HS-5 (cell line): ENCODE data around the gene ZBED6.
"Not testable (repeated sequence)": the region's sequence is repeated elsewhere in the genome, so short reads cannot be mapped to it uniquely, and the experiment has no call there.

Experiments used
- DNase-seq: peaks from one replicate; pipeline ENCODE4 v3.0.0-alpha.2; 2012; ENCODE audit warnings: low read depth

Gene ZBED6, protein sequence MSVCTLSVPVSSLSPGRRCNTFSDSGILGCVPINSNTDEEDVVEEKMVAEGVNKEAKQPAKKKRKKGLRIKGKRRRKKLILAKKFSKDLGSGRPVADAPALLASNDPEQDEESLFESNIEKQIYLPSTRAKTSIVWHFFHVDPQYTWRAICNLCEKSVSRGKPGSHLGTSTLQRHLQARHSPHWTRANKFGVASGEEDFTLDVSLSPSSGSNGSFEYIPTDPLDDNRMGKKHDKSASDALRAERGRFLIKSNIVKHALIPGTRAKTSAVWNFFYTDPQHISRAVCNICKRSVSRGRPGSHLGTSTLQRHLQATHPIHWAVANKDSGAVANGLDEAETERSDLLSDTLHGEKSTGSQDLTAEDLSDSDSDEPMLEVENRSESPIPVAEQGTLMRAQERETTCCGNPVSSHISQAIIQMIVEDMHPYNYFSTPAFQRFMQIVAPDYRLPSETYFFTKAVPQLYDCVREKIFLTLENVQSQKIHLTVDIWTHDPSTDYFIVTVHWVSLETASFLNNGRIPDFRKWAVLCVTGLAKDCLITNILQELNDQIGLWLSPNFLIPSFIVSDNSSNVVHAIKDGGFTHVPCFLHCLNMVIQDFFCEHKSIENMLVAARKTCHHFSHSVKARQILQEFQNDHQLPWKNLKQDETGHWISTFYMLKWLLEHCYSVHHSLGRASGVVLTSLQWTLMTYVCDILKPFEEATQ (N-terminal part only)

GRCh38 chr1:203795441-203796235, at the start of gene ZBED6, which contains the start of gene ZC3H11A:
Gene ZBED6 (plus strand): TSS chr1:203795623. CDS start chr1:203797523, 1,900 bp downstream.
Gene ZC3H11A (plus strand): TSS chr1:203795623. CDS start chr1:203817071, 21,448 bp downstream.
- DNase-seq: peak; percentile 93

DNA sequence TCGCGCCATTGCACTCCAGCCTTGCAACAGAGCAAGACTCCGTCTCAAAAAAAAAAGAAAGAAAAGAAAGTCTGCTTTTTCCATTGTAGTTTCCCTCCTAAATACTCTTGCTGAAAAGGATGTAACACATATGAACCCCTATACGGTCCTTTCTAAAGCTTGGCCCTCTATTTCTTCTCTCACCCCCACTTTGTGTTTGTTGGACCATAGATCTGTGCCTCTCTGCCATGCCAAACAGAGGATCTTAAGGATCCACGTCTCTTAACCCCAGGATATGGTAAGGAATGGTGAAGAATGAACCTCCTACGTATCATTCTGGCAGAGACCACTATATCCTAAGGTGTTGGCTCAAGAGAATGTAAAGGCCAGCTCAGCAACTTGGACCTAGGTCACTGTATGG, 49.1 kb upstream of the ZBED6 start:
- DNase-seq: no peak

DNA sequence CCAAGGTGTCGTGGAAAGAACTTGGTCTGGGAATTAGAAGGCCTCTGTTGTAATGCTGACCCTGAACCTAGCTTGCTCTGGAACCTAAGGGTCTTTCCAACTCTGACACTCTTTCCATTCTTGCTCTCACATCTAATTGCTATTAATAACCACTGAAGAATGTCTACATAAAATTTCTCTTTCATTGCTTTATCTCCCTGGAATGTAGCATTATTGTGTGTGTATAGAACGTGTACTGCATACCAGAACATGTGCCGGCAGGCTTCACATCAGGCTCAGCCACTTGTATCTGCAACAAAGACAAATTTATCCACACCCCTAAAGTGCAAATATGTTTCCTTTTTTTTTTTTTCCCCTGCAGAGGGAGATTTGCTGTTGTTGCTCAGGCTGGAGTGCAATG, 44.4 kb upstream of the ZBED6 start:
- DNase-seq: no peak

GRCh38 chr1:203751618-203752361, 43.6 kb upstream of the ZBED6 start:
- DNase-seq: not testable (repeated sequence)

DNA sequence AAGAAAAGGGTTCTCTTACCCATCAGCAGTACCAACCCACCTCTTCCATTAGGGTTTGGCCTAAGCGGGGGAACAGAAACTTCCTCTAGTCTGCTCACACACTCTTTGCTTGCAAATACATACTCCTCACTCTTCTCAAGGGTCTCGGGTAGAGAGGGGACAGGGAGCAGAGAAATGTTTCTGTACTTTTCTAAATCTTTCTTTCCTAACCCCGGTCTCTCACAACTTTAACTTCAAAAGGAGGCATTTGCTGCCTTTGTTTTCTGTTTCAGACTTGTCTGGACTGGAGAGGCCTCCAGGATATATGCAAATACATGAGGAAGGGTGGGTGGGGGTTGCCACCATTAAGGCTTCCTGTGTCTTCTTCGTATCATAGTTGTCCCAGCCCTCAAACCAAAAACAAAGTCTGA, 41.0 kb upstream of the ZBED6 start:
- no peak for DNase-seq

GRCh38 chr1:203756036-203756435, 39.4 kb upstream of the ZBED6 start:
- DNase-seq: no peak

DNA sequence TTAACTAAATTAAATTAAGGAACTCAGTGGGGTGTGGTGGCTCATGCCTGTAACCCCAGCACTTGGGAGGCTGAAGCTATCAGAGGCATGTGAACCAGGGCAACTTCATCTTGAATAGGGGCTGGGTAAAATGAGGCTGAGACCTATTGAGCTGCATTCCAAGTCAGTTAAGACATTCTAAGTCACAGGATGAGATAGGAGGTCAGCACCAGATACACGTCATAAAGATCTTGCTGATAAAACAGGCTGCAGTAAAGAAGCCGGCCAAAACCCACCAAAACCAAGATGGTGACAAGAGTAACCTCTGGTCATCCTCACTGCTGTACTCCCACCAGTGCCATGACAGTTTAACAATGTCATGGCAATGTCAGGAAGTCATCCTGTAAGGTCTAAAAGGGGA, 36.7 kb upstream of the ZBED6 start:
- not testable (repeated sequence) for DNase-seq

GRCh38 chr1:203760506-203760905, 34.9 kb upstream of the ZBED6 start:
- no peak for DNase-seq

GRCh38 chr1:203761958-203762357, 33.5 kb upstream of the ZBED6 start:
- DNase-seq: not testable (repeated sequence)

GRCh38 chr1:203763505-203763904, 31.9 kb upstream of the ZBED6 start:
- no peak for DNase-seq

GRCh38 chr1:203764105-203765028, 31.1 kb upstream of the ZBED6 start:
- no peak for DNase-seq

- DNase-seq: no peak
These were observed 30.2 kb upstream of the ZBED6 start, which contains the start of gene LAX1 for GRCh38 chr1:203765029-203765837. Gene LAX1 (plus strand): TSS chr1:203765183. CDS start chr1:203765566, 383 bp downstream.

GRCh38 chr1:203768256-203768655, 27.2 kb upstream of the ZBED6 start:
- no peak for DNase-seq

DNA sequence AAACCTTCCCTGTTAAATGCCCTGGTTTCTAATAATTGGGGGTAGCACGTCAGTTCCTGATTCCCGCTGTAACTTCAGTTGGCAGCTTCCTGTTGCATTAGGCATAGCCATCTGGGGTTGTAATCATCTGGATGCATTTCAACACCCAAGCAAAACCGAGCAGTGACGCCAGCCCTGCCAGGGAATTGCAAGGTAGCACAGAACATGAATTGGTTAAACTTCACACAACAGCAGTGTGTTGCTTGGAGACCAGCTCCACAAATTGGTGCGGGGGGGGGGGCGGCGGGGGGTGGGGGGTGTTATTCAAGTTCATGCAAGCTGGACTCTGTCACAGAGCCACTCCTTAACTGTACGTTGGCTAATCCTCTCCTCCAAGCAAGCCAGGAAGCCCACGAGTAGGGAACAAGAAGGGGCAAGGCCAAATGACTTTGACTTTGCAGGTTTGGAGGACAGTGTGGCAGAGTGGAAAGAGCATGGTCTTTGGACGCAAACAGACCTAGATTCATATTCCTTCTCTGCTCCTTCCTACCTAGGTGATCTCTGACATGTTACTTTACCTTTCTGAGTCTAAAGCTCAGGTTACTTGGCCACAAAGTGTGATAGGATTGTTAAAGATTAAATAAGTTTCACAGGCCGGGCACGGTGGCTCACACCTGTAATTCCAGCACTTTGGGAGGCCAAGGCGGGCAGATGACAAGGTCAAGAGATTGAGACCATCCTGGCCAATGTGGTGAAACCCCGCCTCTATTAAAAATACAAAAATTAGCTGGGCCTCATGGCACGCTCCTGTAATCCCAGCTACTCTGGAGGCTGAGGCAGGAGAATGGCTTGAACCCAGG, 25.7 kb upstream of the ZBED6 start:
- DNase-seq: peak; percentile 69

DNA sequence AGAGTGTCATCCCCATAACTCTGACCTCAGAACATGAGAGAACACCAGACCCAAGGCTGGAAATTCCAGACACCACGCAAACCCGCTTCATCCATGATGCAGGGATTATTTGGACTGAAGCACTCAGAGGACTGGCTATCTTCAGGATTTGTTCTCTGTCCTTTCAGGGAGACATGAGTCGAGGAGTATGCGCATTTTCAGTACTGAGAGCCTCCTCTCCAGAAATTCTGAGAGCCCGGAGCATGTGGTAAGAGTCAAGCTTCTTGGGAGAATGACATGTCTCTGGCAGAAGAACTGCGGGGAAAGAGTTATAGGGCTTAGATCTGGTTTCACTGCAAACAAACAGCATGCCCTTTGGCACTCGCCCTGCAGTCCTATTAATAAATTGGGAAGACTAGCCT, 23.5 kb upstream of the ZBED6 start:
- no peak for DNase-seq

DNA sequence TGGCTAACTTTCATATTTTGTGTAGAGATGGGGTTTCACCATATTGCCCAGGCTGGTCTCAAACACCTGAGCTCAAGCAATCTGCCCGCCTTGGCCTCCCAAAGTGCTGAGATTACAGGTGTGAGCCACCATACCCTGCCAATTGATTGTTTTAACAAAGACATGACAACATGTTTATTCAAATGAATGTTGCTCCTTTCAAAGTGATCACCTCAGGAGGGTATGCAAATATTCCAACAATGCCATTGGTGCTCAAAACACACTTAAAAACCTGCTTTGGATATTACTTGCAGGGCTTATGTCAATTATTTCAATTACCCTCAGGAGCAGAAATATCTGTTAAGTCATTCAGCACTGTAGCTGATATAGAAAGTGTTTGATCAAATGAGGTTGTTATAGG, 22.6 kb upstream of the ZBED6 start:
- DNase-seq: no peak

- no peak for DNase-seq
These were observed 18.8 kb upstream of the ZBED6 start for GRCh38 chr1:203776636-203777035.

GRCh38 chr1:203777596-203777995, 17.8 kb upstream of the ZBED6 start:
- no peak for DNase-seq

DNA sequence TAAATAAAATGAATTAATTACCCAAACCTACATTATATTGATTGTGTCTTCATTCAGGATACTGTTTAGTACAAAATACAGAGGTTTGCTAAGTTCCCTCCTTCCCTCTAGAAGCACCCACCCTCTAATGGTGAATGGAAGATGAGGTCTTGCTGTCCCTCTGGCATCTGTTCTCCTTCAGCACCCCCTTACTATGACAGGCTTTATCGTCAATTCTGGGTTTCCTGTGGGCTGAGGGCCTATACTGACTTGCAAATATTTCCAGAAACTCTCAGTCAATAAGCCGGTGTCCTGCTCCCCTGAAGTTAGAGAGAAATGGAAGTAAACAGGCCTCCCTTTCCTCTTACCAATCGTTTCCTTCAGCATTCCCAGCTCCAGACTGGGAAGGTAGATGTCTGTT, 17.3 kb upstream of the ZBED6 start:
- DNase-seq: no peak
